Panc1 (cell line): Measurements from ENCODE around the gene NIPSNAP2.

Experiments
- POLR2AphosphoS5 ChIP-seq: IDR thresholded peaks from 2 replicates; pipeline ENCODE4 v1.6.1; 2012; ENCODE audit warnings: mild to moderate bottlenecking, low read depth, low read length, moderate library complexity
- REST ChIP-seq, 2 experiments: IDR thresholded peaks; 2 replicates each; pipeline ENCODE4 v1.6.1; 2011 to 2012; ENCODE audit warnings: low read depth in 2 of 2, control low read depth in 1 of 2, low read length in 1 of 2, mild to moderate bottlenecking in 1 of 2, moderate library complexity in 1 of 2; ENCODE audit not compliant: insufficient read depth in 1 of 2
- TF ChIP-seq, protein P1 (sequence below): fragments of 450-650 bp; IDR thresholded peaks from 2 replicates; pipeline ENCODE4 v1.5.1; 2017; ENCODE audit warnings: mild to moderate bottlenecking

DNA sequence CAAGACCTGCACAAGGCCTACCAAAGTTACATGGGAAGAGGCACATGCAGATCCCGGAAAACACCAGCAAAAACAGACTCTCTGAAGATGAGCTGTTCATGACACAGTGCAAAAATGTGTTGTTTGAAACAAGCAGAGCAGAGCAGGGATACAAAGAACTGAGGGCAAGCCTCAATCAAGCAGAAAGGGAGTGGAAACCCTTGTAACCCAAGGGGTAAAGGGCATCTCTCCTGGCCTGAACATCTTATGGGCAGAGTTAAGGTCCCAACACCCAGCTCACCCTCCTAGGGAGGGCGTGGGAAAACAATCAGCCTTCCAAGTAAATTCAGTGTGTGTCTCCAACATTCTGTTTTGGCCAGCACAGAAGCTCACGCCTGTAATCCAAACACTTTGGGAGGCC lies 76.3 kb downstream of the NIPSNAP2 start:
- TF ChIP-seq POLR2AphosphoS5, result no peak
- TF ChIP-seq REST (IDR thresholded peaks at IDR 0.05; ENCODE audit: insufficient read depth in 1 of 2, low read depth in 2 of 2, low read length in 1 of 2), result no peak
- TF ChIP-seq, protein P1, sequence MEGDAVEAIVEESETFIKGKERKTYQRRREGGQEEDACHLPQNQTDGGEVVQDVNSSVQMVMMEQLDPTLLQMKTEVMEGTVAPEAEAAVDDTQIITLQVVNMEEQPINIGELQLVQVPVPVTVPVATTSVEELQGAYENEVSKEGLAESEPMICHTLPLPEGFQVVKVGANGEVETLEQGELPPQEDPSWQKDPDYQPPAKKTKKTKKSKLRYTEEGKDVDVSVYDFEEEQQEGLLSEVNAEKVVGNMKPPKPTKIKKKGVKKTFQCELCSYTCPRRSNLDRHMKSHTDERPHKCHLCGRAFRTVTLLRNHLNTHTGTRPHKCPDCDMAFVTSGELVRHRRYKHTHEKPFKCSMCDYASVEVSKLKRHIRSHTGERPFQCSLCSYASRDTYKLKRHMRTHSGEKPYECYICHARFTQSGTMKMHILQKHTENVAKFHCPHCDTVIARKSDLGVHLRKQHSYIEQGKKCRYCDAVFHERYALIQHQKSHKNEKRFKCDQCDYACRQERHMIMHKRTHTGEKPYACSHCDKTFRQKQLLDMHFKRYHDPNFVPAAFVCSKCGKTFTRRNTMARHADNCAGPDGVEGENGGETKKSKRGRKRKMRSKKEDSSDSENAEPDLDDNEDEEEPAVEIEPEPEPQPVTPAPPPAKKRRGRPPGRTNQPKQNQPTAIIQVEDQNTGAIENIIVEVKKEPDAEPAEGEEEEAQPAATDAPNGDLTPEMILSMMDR, result no peak
